Measurements from ENCODE around the gene PHACTR3.
"Not testable (repeated sequence)": the region's sequence is repeated elsewhere in the genome, so short reads cannot be mapped to it uniquely, and the experiment has no call there.

Gene PHACTR3

DNA sequence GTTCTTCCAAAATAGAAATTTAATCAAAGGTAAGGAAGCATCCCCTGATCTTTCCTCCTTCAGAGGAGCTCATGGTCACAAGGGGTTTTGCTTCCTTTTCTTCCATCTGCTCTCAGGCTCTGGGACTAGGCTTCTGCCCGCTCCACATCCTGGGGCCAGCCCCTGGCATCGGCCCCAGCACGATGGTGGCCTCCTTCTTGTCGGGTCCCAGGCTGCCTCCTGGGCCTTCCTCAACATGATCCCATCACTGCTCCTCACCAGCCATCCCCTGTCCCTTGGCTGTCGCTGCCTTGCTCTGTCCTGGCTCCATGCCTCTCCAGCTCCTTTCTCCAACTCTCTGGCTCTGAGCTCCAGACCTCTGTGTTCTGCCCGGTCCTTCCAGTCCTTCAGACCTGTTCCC lies 4.1 kb downstream of the PHACTR3 start:
- DNase-seq, result no peak
- in situ Hi-C loops (cut with HindIII; ENCODE audit: low pct_ligation_motif_present, low pct_unique_long_range_greater_than_20kb, low sequenced_read_pairs), result no loop called here

DNA sequence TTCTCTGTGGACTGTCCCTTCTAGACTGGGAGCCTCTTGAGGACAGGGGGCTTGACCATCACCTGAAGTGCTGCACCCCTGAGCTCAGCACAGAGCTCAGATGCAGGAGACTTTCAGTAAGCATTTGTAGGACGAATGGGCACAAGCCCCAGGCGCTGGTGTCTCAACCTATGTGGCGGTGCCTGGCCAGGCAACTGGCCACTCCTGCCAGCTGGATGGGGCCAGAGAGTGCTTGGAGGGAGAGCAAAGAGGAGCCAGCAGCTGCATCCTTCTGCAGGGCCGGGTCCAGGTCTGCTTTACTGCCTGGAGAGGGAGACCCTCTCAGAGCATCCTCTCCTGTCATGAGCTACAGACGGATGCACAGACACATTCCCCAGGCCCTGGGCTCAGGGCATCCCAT lies 4.5 kb downstream of the PHACTR3 start:
- DNase-seq, result no peak
- in situ Hi-C loops (cut with HindIII; ENCODE audit: low pct_ligation_motif_present, low pct_unique_long_range_greater_than_20kb, low sequenced_read_pairs), result no loop called here

DNA sequence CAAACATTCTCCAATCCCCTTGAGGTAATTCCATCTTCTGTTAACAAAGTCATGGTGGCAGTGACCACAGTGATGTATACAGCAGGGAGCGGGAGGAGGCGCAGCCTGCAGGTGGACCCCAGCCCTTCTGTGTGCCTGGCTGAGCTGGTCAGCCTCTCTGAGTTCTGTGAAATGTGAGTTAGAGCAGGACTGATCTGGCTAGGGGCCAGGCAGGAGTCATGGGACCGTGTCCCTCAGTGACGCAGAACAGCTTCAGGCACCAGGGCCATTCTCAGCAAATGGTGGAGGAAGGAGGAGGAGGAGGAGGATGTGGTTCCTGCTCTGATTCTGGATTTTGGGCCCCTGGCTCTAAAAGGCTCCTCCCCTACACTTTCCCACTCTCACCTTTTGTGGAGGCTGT lies 6.9 kb downstream of the PHACTR3 start:
- in situ Hi-C loops (cut with HindIII; ENCODE audit: low pct_ligation_motif_present, low pct_unique_long_range_greater_than_20kb, low sequenced_read_pairs), result no loop called here
- DNase-seq, result no peak

DNA sequence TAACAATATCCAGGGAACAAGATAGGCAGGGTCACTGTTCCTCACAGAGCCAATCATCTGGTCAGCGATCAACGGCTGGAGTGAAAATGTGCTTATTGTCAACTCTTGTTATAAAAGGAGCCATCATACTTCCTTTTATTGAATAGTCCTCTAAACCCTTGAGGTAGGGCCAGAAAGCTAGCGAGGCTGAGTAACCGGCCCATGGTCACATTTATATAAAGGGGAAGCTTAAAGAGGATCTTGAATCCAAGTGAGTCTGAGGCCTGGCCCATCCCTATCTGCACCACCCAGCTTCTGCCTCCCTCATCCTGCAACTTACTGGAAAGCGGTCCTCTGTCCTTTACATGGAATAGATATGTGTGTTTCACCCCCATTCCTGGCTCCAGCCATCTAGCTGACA lies 9.5 kb downstream of the PHACTR3 start:
- in situ Hi-C loops (cut with HindIII; ENCODE audit: low pct_ligation_motif_present, low pct_unique_long_range_greater_than_20kb, low sequenced_read_pairs), result no loop called here

DNA sequence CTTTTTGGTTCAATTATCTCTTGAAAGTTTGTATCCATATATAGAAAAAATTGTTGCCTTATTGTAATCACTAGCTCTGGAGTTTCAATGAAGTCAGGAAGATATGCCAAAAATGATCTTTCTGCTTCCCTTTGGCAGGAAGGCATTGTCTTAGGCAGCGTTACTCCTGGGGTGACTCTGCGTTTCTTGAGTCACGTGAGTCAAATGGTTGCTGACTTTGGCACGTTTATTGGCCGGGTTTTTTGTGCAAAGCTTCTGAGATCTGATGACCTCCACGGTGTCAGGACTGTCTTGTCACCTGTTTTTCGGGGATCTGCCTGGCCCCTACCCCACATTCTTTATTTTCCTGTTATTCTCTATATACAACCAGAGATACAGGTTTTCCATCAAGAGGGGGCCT lies 10.4 kb downstream of the PHACTR3 start:
- in situ Hi-C loops (cut with HindIII; ENCODE audit: low pct_ligation_motif_present, low pct_unique_long_range_greater_than_20kb, low sequenced_read_pairs), result no loop called here
- no peak for DNase-seq

More for the DNA sequence above, 9.5 kb downstream of the PHACTR3 start:
- DNase-seq, result no peak

DNA sequence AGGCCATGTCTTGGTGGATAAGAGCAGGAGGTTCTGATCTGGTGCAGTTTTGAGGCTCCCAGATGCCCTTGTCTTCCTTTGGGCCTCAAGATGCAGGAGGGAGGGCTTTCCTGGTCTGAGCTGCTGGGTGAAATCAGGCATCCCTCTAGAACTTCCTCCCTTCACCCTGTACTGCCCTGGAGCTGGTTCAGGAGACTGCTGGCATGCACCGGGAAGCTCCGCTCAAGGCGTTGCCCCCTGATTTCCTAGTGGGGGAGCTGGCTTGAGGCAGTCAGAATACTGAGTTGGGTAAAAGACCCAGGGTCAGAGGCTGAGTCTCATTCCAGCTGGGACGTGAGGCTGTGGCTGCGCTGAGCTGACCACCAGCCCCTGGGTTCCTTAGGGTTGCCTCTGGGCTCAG lies 12.0 kb downstream of the PHACTR3 start:
- in situ Hi-C loops (cut with HindIII; ENCODE audit: low pct_ligation_motif_present, low pct_unique_long_range_greater_than_20kb, low sequenced_read_pairs), result no loop called here
- DNase-seq, result no peak

DNA sequence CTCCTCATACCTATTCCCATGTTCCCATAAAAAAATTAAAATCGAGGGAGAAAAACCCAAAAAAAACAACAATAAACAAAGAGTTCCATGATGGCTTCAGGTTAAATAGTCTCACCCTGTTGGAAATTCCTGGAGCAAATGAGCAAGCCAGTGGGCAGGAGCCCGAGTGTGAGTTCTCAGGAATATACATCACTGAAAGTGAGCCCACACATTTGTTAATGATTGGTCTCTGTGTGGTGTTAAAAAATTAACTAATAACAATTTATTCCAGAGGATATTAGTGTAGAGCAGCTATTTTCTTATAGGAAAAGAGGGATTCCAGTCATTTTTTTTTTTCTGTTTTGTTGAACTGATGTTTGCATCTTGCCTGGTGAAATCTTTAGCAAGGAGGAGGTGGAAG lies 12.9 kb downstream of the PHACTR3 start:
- in situ Hi-C loops (cut with HindIII; ENCODE audit: low pct_ligation_motif_present, low pct_unique_long_range_greater_than_20kb, low sequenced_read_pairs), result no loop called here
- no peak for DNase-seq

DNA sequence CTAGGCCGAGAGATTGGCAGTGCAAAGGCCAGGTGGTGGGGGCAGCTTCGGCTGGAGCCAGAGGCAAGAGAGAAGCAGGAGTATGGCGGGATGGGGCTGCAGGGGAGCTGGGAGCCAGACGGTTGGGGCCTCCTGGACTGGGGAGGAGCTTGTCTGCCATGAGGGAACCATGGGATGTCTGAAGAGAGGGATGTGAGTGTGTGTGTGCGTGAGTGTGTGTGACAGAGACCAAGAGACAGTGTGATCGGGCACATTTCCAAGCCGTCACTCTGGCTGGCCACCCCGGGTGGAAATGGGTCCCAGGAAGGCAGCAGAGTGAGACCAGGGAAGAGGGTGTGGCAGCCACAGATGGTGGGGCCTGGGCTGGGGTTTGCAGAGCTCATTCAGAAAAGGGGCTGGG lies 13.8 kb downstream of the PHACTR3 start:
- in situ Hi-C loops (cut with HindIII; ENCODE audit: low pct_ligation_motif_present, low pct_unique_long_range_greater_than_20kb, low sequenced_read_pairs), result no loop called here
- no peak for DNase-seq

DNA sequence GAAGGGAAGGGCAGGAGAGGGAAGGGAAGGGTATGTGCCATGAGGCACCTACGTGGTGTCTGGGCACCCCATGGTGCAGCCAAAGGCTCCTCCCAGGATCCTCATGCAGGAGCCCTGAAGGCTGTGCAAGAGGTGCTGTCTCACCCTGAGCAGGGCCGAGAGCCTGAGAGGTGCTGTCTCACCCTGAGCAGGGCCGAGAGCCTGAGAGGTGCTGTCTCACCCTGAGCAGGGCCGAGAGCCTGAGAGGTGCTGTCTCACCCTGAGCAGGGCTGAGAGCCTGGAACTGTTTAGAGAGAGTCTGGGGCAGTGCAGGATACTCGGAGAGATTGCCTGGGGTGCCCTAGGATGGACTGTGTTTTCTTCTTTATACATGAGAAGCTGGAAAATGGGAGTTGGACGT lies 14.2 kb downstream of the PHACTR3 start:
- in situ Hi-C loops (cut with HindIII; ENCODE audit: low pct_ligation_motif_present, low pct_unique_long_range_greater_than_20kb, low sequenced_read_pairs); DNase-seq: not testable (repeated sequence)

DNA sequence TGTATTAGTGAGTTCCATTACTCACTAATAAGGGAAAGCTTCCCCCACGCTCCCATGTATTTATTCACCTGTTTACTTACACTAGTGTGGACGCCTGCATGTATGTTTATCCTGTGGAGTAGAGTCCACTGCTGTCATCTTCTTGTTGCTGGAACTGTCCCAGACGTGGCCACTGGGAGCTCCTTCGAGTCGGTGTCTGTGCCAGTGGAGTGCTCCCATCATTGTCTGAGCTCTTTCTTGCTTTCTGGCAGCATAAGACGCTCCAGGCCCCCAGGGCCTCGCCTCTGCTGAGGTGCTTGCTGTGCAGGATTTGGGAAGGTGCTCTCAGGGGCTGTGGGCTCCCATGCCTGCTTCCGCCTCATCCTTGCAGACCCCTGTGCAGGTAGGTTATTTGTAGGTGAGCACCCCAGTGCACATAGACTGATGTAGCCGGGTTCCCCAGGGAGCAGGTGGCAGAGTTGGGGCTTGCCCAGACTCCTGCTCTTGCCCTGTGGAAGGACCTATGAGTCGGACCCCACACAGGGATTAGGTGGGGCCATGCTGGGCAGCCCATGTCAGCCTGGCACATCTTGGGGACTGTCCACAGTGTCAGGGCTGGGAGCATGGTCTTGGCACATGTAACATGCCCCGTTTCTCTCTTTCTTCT lies 16.6 kb downstream of the PHACTR3 start:
- DNase-seq, result no peak
- in situ Hi-C loops (cut with HindIII; ENCODE audit: low pct_ligation_motif_present, low pct_unique_long_range_greater_than_20kb, low sequenced_read_pairs), result no loop called here

DNA sequence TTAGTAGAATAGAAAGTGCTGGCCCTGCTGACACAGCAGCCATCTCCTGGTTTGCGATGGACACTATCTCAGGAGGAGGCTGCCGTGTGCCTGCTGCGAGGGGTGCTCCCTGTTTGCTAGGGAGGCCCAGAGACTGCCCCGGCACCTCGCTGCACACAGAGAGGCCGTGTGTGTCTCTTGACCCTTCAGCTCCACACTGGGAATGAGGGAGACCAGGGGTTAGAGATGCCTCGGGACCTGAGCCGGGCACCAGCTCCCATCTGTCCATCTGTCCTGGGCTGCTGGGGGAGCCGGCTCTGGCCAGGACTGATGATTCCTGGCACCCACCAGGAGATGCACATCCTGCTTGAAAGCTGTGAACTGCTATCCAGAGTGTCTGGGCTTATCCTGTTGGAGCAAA lies 18.2 kb downstream of the PHACTR3 start:
- in situ Hi-C loops (cut with HindIII; ENCODE audit: low pct_ligation_motif_present, low pct_unique_long_range_greater_than_20kb, low sequenced_read_pairs), result no loop called here
- DNase-seq, result no peak

DNA sequence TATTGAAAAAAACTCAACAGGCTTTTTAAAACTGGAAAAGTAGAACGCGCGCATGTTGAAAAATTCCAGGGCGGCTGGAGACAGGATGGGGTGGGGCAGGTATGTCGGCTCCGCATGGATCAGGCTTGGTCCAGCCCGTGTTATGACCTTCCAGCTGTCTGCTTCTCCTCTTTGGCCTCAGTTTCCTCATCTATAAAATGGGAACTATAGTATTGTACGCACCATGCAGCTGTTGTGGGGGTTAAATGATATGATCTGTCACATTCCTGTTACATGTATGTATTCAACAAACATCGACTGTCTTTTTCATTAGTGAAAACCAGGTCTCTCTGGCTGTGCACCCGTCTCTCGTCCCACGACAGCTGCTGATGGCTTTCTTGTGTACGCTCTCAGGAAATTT lies 18.8 kb downstream of the PHACTR3 start:
- no peak for DNase-seq
- in situ Hi-C loops (cut with HindIII; ENCODE audit: low pct_ligation_motif_present, low pct_unique_long_range_greater_than_20kb, low sequenced_read_pairs), result no loop called here

DNA sequence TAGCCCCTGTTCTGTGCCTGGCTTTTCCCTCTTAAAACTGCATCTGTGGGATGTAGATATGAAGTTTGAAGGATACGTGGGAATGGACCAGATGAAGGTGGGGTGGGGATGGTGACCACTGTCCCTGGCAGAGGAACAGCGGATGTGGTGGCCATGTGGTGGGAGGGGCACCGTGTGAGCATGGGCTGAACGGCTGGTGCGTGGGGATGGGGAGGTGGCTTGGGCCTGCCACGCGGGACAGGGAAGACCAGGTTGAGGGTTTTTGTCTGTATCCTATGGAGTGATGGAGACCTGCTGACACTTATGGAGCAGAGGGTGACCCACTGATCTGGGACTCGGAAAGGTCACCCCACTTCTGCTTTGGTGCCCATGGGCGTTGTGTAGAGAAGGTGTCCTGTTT lies 19.2 kb downstream of the PHACTR3 start:
- in situ Hi-C loops (cut with HindIII; ENCODE audit: low pct_ligation_motif_present, low pct_unique_long_range_greater_than_20kb, low sequenced_read_pairs), result no loop called here
- DNase-seq, result no peak

DNA sequence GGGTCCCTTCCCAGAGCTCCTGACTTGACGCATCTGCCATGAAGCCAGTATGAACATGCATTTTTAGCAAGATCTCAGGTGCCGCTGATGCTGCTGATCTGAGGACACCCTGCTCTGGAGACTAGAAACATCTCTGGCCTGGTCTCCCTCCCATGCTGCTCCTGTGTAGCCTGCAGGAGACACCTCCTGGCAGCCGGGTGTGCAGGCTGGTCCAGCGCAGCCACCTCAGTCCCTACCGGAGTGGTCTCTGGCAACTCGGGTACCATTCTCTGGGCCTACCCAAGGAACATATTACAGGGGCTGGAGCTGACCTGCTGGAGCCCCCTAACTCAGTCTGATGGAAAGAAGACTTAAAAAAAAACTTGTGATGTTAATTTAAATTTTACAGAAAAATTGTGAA lies 20.1 kb downstream of the PHACTR3 start:
- DNase-seq, result no peak
- in situ Hi-C loops (cut with HindIII; ENCODE audit: low pct_ligation_motif_present, low pct_unique_long_range_greater_than_20kb, low sequenced_read_pairs), result no loop called here

DNA sequence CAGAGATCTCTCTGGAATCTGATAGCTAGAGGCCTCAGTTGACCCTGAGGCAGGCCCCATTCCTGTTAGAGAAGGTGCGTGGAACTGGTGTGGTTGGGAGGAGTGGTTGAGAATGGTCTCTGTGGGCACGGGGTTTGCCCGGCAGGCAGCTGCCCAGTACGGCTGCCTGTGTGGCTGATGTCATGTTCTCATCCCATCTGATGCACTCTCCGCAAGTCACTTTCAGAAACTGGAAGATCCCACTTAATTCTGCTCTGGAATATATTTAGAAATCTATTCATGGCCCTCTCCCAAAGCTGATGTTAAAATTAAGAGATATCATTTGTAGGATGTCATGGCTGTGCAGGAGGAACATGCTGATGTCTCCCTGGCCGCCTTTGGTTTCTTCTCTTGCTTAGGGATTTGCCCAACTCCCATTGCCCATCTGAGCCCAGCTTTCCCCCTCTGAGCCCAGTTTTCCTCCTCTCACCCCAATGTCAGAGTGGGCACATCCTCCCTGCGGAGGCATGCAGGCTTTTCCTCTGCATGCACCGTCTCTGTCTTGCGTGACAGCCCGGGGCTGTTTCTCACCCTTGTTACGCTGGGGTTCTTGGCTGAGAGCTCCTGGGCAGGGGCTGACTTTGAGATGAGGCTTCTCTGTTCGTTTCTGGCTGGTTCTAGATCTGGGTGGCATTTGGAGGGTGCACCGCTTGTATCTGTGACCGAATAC lies 21.0 kb downstream of the PHACTR3 start:
- in situ Hi-C loops (cut with HindIII; ENCODE audit: low pct_ligation_motif_present, low pct_unique_long_range_greater_than_20kb, low sequenced_read_pairs), result no loop called here
- DNase-seq, result no peak

DNA sequence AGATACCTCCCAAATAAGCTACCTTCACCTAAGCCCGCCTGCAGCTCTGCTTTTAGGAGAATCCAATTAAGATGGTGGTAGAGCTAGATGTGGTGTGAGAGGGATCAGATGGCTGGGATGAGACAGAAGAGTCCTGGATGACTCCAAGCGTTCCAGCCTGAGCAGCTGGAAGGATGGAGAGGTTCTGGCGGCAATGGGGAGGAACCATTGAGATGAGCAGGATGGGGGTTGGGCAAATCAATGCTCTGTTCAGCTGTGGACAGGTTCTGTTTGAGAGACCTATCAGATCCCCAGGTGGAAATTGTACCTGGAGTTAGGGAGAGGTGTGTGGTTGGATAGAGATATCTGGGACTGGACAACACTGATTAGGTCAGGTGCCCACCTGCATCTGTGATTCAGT lies 23.0 kb downstream of the PHACTR3 start:
- no peak for DNase-seq
- in situ Hi-C loops (cut with HindIII; ENCODE audit: low pct_ligation_motif_present, low pct_unique_long_range_greater_than_20kb, low sequenced_read_pairs), result no loop called here

DNA sequence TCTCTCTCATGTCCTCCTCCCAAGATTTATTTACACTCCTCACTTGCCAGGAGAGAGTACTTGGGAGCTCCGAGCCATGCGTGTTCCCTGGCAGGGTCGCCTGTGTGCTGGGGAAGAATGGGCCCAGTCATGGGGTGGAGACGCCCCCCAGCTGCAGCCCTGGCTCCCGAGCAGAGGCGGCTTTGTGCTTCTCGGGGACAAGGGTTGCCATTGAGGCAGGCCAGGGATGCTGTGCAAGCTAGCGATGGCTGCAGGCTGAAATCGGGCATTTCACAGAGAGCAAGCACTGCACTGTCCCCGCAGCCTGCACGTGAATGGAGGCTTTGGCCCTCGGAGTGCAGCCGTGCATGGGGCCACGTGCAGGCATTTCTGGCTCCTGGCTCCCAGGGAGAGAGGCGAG lies 23.8 kb downstream of the PHACTR3 start:
- in situ Hi-C loops (cut with HindIII; ENCODE audit: low pct_ligation_motif_present, low pct_unique_long_range_greater_than_20kb, low sequenced_read_pairs), result no loop called here
- no peak for DNase-seq

DNA sequence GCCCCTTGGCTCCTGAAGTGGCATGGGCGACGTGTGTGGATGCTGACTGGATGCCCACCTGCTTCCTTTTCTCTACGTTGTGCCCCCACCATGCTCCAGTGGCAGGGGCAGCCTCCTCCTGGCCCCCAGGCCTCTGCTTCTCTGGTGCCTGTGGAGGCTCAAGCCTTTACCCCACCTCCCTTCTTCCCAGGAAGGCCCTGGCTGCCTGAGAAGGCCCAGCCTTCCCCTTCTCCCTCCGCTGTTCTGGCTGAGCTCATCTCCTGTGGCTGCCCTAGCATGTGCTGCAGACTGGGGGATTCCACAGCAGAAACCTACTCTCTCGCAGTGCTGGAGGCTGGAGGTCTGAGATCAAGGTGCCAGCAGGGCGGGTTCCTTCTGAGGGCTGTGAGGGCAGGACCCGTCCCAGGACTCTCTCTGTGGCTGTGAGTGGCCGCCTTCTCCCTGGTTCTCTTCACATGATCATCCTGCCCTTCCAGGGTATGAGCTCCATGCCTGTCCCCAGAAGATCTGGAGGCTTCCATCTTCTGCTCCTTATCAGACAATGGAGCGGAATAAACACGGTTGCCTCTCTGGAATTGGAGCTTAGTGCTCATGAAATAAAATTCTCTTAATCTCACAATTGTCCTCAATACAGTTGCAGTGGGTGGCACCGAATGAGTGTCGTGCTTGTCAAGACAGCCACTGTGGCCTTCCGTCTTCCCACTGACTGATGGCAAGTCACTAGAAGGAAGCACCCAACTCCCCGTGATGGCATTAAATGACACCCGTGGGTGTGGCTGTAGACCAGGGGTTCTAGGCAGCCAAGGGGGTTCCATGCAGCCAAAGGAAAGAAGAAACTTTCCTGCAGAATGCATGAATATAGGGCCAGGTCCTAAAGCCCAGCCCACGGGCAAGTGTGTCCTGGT lies 25.1 kb downstream of the PHACTR3 start:
- no peak for DNase-seq
- in situ Hi-C loops (cut with HindIII; ENCODE audit: low pct_ligation_motif_present, low pct_unique_long_range_greater_than_20kb, low sequenced_read_pairs), result no loop called here

DNA sequence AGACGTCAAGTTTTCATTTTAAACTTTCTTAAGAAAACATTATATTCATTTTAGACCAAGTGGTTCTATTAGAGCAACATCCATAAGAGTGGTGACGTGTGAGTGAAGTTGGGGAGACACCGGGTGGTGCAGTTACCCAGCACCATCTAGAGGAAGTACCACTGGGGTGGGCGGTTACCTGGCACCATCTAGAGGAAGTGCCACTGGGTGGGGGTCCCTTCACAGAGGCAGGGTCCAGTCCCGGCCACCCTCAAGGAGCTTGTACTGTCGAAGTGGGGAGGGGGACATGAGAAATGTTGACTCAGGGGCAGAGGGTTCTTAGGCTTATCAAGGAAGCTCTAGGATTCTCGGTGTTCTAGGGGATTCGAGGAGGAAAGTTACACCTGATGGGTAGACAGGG lies 26.2 kb downstream of the PHACTR3 start:
- in situ Hi-C loops (cut with HindIII; ENCODE audit: low pct_ligation_motif_present, low pct_unique_long_range_greater_than_20kb, low sequenced_read_pairs), result no loop called here

More for the DNA sequence above, 26.2 kb downstream of the PHACTR3 start:
- DNase-seq, result no peak

All from ACHN (cell line).